A549 (cell line): Measurements from ENCODE around the gene DDX20.

ENCODE experiments used
- CEBPB ChIP-seq, 2 experiments: fragments of >200 bp in 1 of 2; sonication (Bioruptor Twin) in 1 of 2; formaldehyde crosslinking in 1 of 2; IDR thresholded peaks; 2 replicates each; pipeline ENCODE4 v1.6.1; 2012 to 2016
- FOSL2 ChIP-seq, 2 experiments: fragments of 450-650 bp in 1 of 2; fragments of >200 bp in 1 of 2; sonication (Bioruptor Twin) in 1 of 2; formaldehyde crosslinking; IDR thresholded peaks; 2 replicates each; pipeline versions ENCODE4 v1.5.0 to v1.6.1; 2016 to 2020; ENCODE audit warnings: mild to moderate bottlenecking in 1 of 2, moderate library complexity in 1 of 2
- MAFK ChIP-seq: fragments of 450-650 bp; IDR thresholded peaks from 2 replicates; pipeline ENCODE4 v1.6.1; 2014; ENCODE audit not compliant: partially characterized antibody
- POLR2A ChIP-seq: IDR thresholded peaks from 2 replicates; pipeline ENCODE4 v1.6.1; 2012; ENCODE audit warnings: mild to moderate bottlenecking, low read length
- RAD21 ChIP-seq, 2 experiments: fragments of >200 bp in 1 of 2; sonication (Bioruptor Twin) in 1 of 2; formaldehyde crosslinking in 1 of 2; IDR thresholded peaks in 1 of 2; conservative IDR thresholded peaks in 1 of 2; 2 replicates in 1 of 2; 3 replicates in 1 of 2; pipeline ENCODE4 v1.6.1; 2012 to 2018; ENCODE audit warnings: inconsistent platforms in 1 of 2
- RFX5 ChIP-seq: fragments of 450-650 bp; IDR thresholded peaks from 2 replicates; pipeline ENCODE4 v1.7.1; 2014; ENCODE audit warnings: antibody characterized with exemption, mild to moderate bottlenecking, moderate library complexity
- RNF2 ChIP-seq: fragments of 200-600 bp; sonication (generic); IDR thresholded peaks from 2 replicates; pipeline ENCODE4 v1.6.1; 2016; ENCODE audit warnings: low read depth, mild to moderate bottlenecking, antibody characterized with exemption, moderate library complexity, borderline replicate concordance
- ZC3H11A ChIP-seq: fragments of 450-650 bp; IDR thresholded peaks from 2 replicates; pipeline ENCODE4 v1.6.1; 2014; ENCODE audit warnings: antibody characterized with exemption, mild to moderate bottlenecking
- TF ChIP-seq, protein P1 (sequence below): fragments of >200 bp; sonication (Bioruptor Twin); formaldehyde crosslinking; IDR thresholded peaks from 3 replicates; pipeline ENCODE4 v1.5.1; 2016
- TF ChIP-seq, protein P2 (sequence below): IDR thresholded peaks from 2 replicates; pipeline ENCODE4 v1.6.1; 2012; ENCODE audit warnings: low read depth, borderline replicate concordance
- TF ChIP-seq, protein P3 (sequence below): IDR thresholded peaks from 2 replicates; pipeline ENCODE4 v1.6.1; 2012
- TF ChIP-seq, protein P4 (sequence below): IDR thresholded peaks from 2 replicates; pipeline ENCODE4 v1.6.1; 2012

DNA sequence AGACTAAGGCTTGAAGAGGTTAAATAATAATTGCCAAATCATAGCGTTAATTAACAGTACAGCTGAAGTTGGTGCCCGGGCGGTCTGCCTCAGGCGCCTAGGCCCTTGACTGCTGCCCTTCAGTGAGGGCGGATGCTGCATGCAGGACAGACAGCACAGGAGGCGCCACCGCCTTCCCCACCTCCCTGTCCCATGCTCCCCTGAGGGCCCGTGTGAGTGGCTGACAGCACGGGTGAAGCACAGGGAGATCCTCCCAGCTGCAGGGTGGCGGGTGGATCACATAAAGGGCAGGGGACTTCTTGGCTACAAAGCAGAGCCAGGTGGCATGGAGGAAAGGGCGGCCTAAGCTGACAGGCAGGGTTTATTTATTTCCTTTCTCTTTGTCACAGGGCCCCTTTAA, 49.1 kb downstream of the DDX20 start:
- TF ChIP-seq RFX5 (no peak), RAD21 (conservative IDR thresholded peaks at IDR 0.05 in 1 of 2, IDR thresholded peaks at IDR 0.05 in 1 of 2) (no peak), MAFK (no peak), POLR2A (no peak), RNF2 (no peak), FOSL2 (IDR thresholded peaks at IDR 0.05) (no peak), FOSL2 (CRISPR knock-in tag; IDR thresholded peaks at IDR 0.05) (no peak), CEBPB (IDR thresholded peaks at IDR 0.05) (no peak), ZC3H11A (no peak)
- TF ChIP-seq, protein P1, sequence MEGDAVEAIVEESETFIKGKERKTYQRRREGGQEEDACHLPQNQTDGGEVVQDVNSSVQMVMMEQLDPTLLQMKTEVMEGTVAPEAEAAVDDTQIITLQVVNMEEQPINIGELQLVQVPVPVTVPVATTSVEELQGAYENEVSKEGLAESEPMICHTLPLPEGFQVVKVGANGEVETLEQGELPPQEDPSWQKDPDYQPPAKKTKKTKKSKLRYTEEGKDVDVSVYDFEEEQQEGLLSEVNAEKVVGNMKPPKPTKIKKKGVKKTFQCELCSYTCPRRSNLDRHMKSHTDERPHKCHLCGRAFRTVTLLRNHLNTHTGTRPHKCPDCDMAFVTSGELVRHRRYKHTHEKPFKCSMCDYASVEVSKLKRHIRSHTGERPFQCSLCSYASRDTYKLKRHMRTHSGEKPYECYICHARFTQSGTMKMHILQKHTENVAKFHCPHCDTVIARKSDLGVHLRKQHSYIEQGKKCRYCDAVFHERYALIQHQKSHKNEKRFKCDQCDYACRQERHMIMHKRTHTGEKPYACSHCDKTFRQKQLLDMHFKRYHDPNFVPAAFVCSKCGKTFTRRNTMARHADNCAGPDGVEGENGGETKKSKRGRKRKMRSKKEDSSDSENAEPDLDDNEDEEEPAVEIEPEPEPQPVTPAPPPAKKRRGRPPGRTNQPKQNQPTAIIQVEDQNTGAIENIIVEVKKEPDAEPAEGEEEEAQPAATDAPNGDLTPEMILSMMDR = no peak
- TF ChIP-seq, protein P2, sequence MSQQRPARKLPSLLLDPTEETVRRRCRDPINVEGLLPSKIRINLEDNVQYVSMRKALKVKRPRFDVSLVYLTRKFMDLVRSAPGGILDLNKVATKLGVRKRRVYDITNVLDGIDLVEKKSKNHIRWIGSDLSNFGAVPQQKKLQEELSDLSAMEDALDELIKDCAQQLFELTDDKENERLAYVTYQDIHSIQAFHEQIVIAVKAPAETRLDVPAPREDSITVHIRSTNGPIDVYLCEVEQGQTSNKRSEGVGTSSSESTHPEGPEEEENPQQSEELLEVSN = no peak
- TF ChIP-seq, protein P3, sequence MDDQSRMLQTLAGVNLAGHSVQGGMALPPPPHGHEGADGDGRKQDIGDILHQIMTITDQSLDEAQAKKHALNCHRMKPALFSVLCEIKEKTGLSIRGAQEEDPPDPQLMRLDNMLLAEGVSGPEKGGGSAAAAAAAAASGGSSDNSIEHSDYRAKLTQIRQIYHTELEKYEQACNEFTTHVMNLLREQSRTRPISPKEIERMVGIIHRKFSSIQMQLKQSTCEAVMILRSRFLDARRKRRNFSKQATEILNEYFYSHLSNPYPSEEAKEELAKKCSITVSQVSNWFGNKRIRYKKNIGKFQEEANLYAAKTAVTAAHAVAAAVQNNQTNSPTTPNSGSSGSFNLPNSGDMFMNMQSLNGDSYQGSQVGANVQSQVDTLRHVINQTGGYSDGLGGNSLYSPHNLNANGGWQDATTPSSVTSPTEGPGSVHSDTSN = no peak
- TF ChIP-seq, protein P4, sequence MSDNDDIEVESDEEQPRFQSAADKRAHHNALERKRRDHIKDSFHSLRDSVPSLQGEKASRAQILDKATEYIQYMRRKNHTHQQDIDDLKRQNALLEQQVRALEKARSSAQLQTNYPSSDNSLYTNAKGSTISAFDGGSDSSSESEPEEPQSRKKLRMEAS = no peak
